ENCODE results near the gene MRPL14.
A peak's percentile ranks its signal among the peaks of the same experiment; 100 is the strongest.

MRPL14 gene

GRCh38 chr6:44128020-44128917 lies 1.0 kb upstream of the MRPL14 start:
- Mint-ChIP-seq H3K27me3 (no peaks in the 10 kb centered on the region), H3K27ac (peak overlapping the region; percentile 65 to 99), H3K4me1 (ENCODE audit: low read depth in 2 of 2) (peaks cover 38 to 53% of the 10 kb centered on the region in 2 donors), H3K4me3 (peak overlapping the region; percentile 98), H3K36me3 (ENCODE audit: insufficient read depth) (peaks cover 32% of the 10 kb centered on the region), H3K9me3 (no peaks in the 10 kb centered on the region)
- ATAC-seq (replicated peaks) (no peak), DNase-seq (peak in 1 of 3 experiments; percentile 8)

- H3K9me3 Mint-ChIP-seq: no peaks in the 10 kb centered on the region
- H3K4me3 Mint-ChIP-seq: peak overlapping the region; percentile 98
- H3K27me3 Mint-ChIP-seq: no peaks in the 10 kb centered on the region
- ATAC-seq (replicated peaks) (peak; percentile 66), DNase-seq (peak; percentile 57 to 62 (median 61))
- H3K36me3 Mint-ChIP-seq (ENCODE audit: insufficient read depth): peaks cover 28% of the 10 kb centered on the region
- H3K27ac Mint-ChIP-seq: peak overlapping the region; percentile 99
- H3K4me1 Mint-ChIP-seq (ENCODE audit: low read depth in 2 of 2): peaks cover 45 to 53% of the 10 kb centered on the region in 2 donors
Observed at GRCh38 chr6:44126320-44127149, 717 bp downstream of the MRPL14 start.

- no peak for DNase-seq
- H3K36me3 Mint-ChIP-seq (ENCODE audit: insufficient read depth): peaks cover 17% of the 10 kb centered on the region
- H3K9me3 Mint-ChIP-seq: no peaks in the 10 kb centered on the region
- peaks cover 52 to 64% of the 10 kb centered on the region in 2 donors for H3K4me1 Mint-ChIP-seq (ENCODE audit: low read depth in 2 of 2)
- peak overlapping the region; percentile 34 to 57 for H3K4me3 Mint-ChIP-seq
- H3K27me3 Mint-ChIP-seq: no peaks in the 10 kb centered on the region
- no peak for ATAC-seq (replicated peaks)
- peak overlapping the region; percentile 86 to 88 for H3K27ac Mint-ChIP-seq
Observed at GRCh38 chr6:44123544-44123943, 3.7 kb downstream of the MRPL14 start.

GRCh38 chr6:44122801-44123200 lies 4.5 kb downstream of the MRPL14 start:
- peak; percentile 12 for ATAC-seq (replicated peaks)
- peak overlapping the region; percentile 86 to 88 for H3K27ac Mint-ChIP-seq
- H3K4me1 Mint-ChIP-seq (ENCODE audit: low read depth in 2 of 2): peaks cover 51 to 62% of the 10 kb centered on the region in 2 donors
- no peaks in the 10 kb centered on the region for H3K9me3 Mint-ChIP-seq
- DNase-seq: no peak
- no peaks in the 10 kb centered on the region for H3K27me3 Mint-ChIP-seq
- peaks cover 14% of the 10 kb centered on the region for H3K36me3 Mint-ChIP-seq (ENCODE audit: insufficient read depth)
- H3K4me3 Mint-ChIP-seq: peak overlapping the region; percentile 34 to 57

GRCh38 chr6:44120692-44121443 lies 6.4 kb downstream of the MRPL14 start:
- no peak overlapping the region for H3K4me3 Mint-ChIP-seq
- ATAC-seq (replicated peaks) (no peak), DNase-seq (no peak)
- peaks cover 4% of the 10 kb centered on the region for H3K36me3 Mint-ChIP-seq (ENCODE audit: insufficient read depth)
- peaks cover 51 to 65% of the 10 kb centered on the region in 2 donors for H3K4me1 Mint-ChIP-seq (ENCODE audit: low read depth in 2 of 2)
- no peaks in the 10 kb centered on the region for H3K9me3 Mint-ChIP-seq
- peak overlapping the region in 1 of 2 donors; percentile 41 for H3K27ac Mint-ChIP-seq
- H3K27me3 Mint-ChIP-seq: no peaks in the 10 kb centered on the region

GRCh38 chr6:44119704-44120262 lies 7.5 kb downstream of the MRPL14 start:
- Mint-ChIP-seq H3K27me3 (no peaks in the 10 kb centered on the region), H3K9me3 (no peaks in the 10 kb centered on the region), H3K4me1 (ENCODE audit: low read depth in 2 of 2) (peaks cover 51 to 67% of the 10 kb centered on the region in 2 donors), H3K4me3 (peak overlapping the region in 1 of 2 donors; percentile 20), H3K27ac (peak overlapping the region in 1 of 2 donors; percentile 41), H3K36me3 (ENCODE audit: insufficient read depth) (peaks cover 6% of the 10 kb centered on the region)
- DNase-seq (no peak), ATAC-seq (replicated peaks) (no peak)

GRCh38 chr6:44117397-44118128 lies 9.7 kb downstream of the MRPL14 start:
- no peaks in the 10 kb centered on the region for H3K27me3 Mint-ChIP-seq
- no peak for ATAC-seq (replicated peaks)
- H3K27ac Mint-ChIP-seq: peak overlapping the region in 1 of 2 donors; percentile 74
- no peak for DNase-seq
- peaks cover 30 to 44% of the 10 kb centered on the region in 2 donors for H3K4me1 Mint-ChIP-seq (ENCODE audit: low read depth in 2 of 2)
- peaks cover 23% of the 10 kb centered on the region for H3K36me3 Mint-ChIP-seq (ENCODE audit: insufficient read depth)
- no peaks in the 10 kb centered on the region for H3K9me3 Mint-ChIP-seq
- no peak overlapping the region for H3K4me3 Mint-ChIP-seq

- Mint-ChIP-seq H3K36me3 (ENCODE audit: insufficient read depth) (peaks cover 29% of the 10 kb centered on the region), H3K4me3 (no peak overlapping the region), H3K9me3 (no peaks in the 10 kb centered on the region), H3K27me3 (no peaks in the 10 kb centered on the region), H3K4me1 (ENCODE audit: low read depth in 2 of 2) (peaks cover 29 to 46% of the 10 kb centered on the region in 2 donors), H3K27ac (peak overlapping the region in 1 of 2 donors; percentile 59)
- ATAC-seq (replicated peaks) (no peak), DNase-seq (no peak)
Observed at GRCh38 chr6:44116641-44117382, 10.4 kb downstream of the MRPL14 start.

- H3K4me1 Mint-ChIP-seq (ENCODE audit: low read depth in 2 of 2): peaks cover 35 to 52% of the 10 kb centered on the region in 2 donors
- H3K36me3 Mint-ChIP-seq (ENCODE audit: insufficient read depth): peaks cover 32% of the 10 kb centered on the region
- peak overlapping the region; percentile 59 to 70 for H3K27ac Mint-ChIP-seq
Observed at GRCh38 chr6:44115866-44116265, 11.4 kb downstream of the MRPL14 start.

GRCh38 chr6:44113414-44113813 lies 13.8 kb downstream of the MRPL14 start:
- H3K36me3 Mint-ChIP-seq (ENCODE audit: insufficient read depth): peaks cover 29% of the 10 kb centered on the region
- ATAC-seq (replicated peaks) (no peak), DNase-seq (no peak)
- no peaks in the 10 kb centered on the region for H3K9me3 Mint-ChIP-seq
- H3K4me3 Mint-ChIP-seq: no peak overlapping the region
- H3K27me3 Mint-ChIP-seq: no peaks in the 10 kb centered on the region
- no peak overlapping the region for H3K27ac Mint-ChIP-seq
- H3K4me1 Mint-ChIP-seq (ENCODE audit: low read depth in 2 of 2): peaks cover 26 to 37% of the 10 kb centered on the region in 2 donors

More at GRCh38 chr6:44115866-44116265, 11.4 kb downstream of the MRPL14 start:
- ATAC-seq (replicated peaks) (no peak), DNase-seq (no peak)
- no peaks in the 10 kb centered on the region for H3K27me3 Mint-ChIP-seq
- H3K9me3 Mint-ChIP-seq: no peaks in the 10 kb centered on the region
- H3K4me3 Mint-ChIP-seq: no peak overlapping the region

GRCh38 chr6:44111434-44112417 lies 15.5 kb downstream of the MRPL14 start:
- H3K36me3 Mint-ChIP-seq (ENCODE audit: insufficient read depth): peaks cover 32% of the 10 kb centered on the region
- H3K27ac Mint-ChIP-seq: peak overlapping the region; percentile 26 to 65

More at GRCh38 chr6:44111434-44112417, 15.5 kb downstream of the MRPL14 start:
- Mint-ChIP-seq H3K4me1 (ENCODE audit: low read depth in 2 of 2) (peaks cover 16 to 28% of the 10 kb centered on the region in 2 donors), H3K9me3 (no peaks in the 10 kb centered on the region), H3K4me3 (no peak overlapping the region), H3K27me3 (no peaks in the 10 kb centered on the region)
- ATAC-seq (replicated peaks) (no peak), DNase-seq (no peak)
